Body of pancreas (tissue), 4 donors: ENCODE measurements around the gene AMPH.
"Not testable (repeated sequence)": the region's sequence is repeated elsewhere in the genome, so short reads cannot be mapped to it uniquely, and the experiment has no call there.

Experiments
- POLR2A ChIP-seq, 3 donors: fragments of 450-650 bp; IDR thresholded peaks; one replicate each; pipeline ENCODE4 v1.6.1; 2016; ENCODE audit warnings: antibody characterized with exemption in 3 of 3, mild to moderate bottlenecking in 2 of 3
- TF ChIP-seq, protein P1 (sequence below), 7 experiments: fragments of 450-650 bp in 4 of 7; fragments of 200-600 bp in 3 of 7; sonication (generic) in 3 of 7; IDR thresholded peaks; one replicate each; pipeline ENCODE4 v1.5.1; 2016 to 2019; ENCODE audit warnings: antibody characterized with exemption in 7 of 7

DNA sequence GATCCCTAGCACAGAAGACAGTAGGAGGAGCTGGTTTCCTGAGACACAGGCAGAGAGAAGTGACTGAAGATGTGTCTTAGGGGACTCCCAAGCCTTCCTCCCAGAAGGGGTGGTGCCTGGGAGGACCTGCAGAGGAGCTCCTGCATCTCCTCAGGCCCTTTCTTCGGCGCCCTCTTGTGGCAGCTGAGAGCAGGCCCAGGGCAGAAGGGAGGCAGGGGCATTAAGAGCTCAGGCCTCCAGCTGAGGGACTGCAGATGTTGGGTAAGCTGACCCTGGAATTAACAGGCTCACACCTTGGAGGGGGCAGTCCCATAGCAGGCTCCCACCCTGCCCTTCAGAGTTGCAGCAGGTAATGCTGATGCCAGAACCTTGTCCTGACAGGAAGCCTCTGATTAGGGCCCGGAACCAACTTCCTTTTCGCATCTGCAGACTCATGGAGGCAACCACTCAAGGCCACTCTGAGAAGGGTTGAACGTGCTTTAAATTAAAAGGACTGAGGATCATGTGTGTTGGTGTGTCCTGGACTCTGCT is 272.0 kb downstream of the AMPH start:
- TF ChIP-seq POLR2A (IDR thresholded peaks at IDR 0.05), result not testable (repeated sequence)
- TF ChIP-seq, protein P1, sequence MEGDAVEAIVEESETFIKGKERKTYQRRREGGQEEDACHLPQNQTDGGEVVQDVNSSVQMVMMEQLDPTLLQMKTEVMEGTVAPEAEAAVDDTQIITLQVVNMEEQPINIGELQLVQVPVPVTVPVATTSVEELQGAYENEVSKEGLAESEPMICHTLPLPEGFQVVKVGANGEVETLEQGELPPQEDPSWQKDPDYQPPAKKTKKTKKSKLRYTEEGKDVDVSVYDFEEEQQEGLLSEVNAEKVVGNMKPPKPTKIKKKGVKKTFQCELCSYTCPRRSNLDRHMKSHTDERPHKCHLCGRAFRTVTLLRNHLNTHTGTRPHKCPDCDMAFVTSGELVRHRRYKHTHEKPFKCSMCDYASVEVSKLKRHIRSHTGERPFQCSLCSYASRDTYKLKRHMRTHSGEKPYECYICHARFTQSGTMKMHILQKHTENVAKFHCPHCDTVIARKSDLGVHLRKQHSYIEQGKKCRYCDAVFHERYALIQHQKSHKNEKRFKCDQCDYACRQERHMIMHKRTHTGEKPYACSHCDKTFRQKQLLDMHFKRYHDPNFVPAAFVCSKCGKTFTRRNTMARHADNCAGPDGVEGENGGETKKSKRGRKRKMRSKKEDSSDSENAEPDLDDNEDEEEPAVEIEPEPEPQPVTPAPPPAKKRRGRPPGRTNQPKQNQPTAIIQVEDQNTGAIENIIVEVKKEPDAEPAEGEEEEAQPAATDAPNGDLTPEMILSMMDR (IDR thresholded peaks at IDR 0.05), result peak in 6 of 7 experiments; percentile 15 to 54 (median 40)
